Right lobe of liver (tissue), 4 donors: ENCODE measurements around the gene PDSS2.

ENCODE experiments used
- CTCF ChIP-seq, 4 donors: fragments of 200-600 bp in 3 of 4; fragments of 450-650 bp in 1 of 4; IDR thresholded peaks; one replicate each; pipeline versions ENCODE4 v1.5.1 to v1.8.0; 2016 to 2022; ENCODE audit warnings: antibody characterized with exemption in 4 of 4, mild to moderate bottlenecking in 2 of 4
- POLR2A ChIP-seq: fragments of 450-650 bp; IDR thresholded peaks from one replicate; pipeline ENCODE4 v1.6.1; 2017; ENCODE audit warnings: antibody characterized with exemption, mild to moderate bottlenecking
- donor health status: DM: no; HTN: no; CAD: no.
- donor health status: DM: no; HTN: no; CAD: no.
- donor health status: DM: no; HTN: yes; CAD: no.

DNA sequence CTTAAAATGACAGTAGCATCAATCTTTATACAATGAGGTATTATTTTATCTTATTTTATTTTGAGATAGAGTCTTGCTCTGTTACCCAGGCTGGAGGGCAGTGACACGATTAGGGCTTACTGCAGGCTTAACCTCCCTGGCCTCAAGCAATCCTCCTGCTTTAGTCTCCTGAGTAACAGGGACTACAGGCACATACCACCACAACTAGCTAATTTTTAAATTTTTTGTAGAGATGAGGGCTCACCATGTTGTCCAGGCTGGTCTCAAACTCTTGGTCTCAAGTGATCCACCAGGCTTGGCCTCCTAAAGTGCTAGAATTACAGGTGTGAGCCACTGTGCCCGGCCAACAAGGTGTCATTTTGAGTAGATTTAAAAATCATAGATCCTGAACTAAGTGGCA, 125.9 kb downstream of the PDSS2 start:
- TF ChIP-seq CTCF (IDR thresholded peaks at IDR 0.05) (no peak), POLR2A (no peak)
